ENCODE data around the gene ATP5F1D. TPM values are rescaled to one million over a fixed set of nuclear protein-coding genes. Genes with fewer than 3 reads are reported as not detected.

The ATP5F1D gene
- total and polyA plus RNA-seq, 2 of the 13 experiments (the other 11 are each of a cell fraction or from before 2014, with no cell fraction given), result 39.4 to 78.7 TPM

GRCh38 chr19:1240925-1241324, 626 bp upstream of the ATP5F1D start (continued):
- no peak for TF ChIP-seq TRIM24 (CRISPR knock-in tag; IDR thresholded peaks at IDR 0.05)
- TF ChIP-seq YY1 (IDR thresholded peaks at IDR 0.05; ENCODE audit: insufficient read depth, insufficient replicate concordance, low read depth, low read length), result no peak
- no peak for TF ChIP-seq NPAS2 (CRISPR knock-in tag; IDR thresholded peaks at IDR 0.05; ENCODE audit: borderline replicate concordance)
- 0 out of 2 replicates have a peak, but pooled peaks have one; percentile 8 for TF ChIP-seq ZBTB33 (CRISPR knock-in tag; IDR thresholded peaks at IDR 0.05)
- TF ChIP-seq ZNF343 (CRISPR knock-in tag; IDR thresholded peaks at IDR 0.05), result 0 out of 2 replicates have a peak, but pooled peaks have one; percentile 17
- TF ChIP-seq, protein P1, sequence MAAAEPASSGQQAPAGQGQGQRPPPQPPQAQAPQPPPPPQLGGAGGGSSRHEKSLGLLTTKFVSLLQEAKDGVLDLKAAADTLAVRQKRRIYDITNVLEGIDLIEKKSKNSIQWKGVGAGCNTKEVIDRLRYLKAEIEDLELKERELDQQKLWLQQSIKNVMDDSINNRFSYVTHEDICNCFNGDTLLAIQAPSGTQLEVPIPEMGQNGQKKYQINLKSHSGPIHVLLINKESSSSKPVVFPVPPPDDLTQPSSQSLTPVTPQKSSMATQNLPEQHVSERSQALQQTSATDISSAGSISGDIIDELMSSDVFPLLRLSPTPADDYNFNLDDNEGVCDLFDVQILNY (CRISPR knock-in tag; conservative IDR thresholded peaks at IDR 0.05), result no peak
- no peak for TF ChIP-seq IRF1 (CRISPR knock-in tag; IDR thresholded peaks at IDR 0.05; ENCODE audit: low read depth)
- no peak for TF ChIP-seq ZNF564 (CRISPR knock-in tag; IDR thresholded peaks at IDR 0.05)
- no peak for TF ChIP-seq MYNN (CRISPR knock-in tag; IDR thresholded peaks at IDR 0.05; ENCODE audit: low read depth)
- TF ChIP-seq, protein P2, sequence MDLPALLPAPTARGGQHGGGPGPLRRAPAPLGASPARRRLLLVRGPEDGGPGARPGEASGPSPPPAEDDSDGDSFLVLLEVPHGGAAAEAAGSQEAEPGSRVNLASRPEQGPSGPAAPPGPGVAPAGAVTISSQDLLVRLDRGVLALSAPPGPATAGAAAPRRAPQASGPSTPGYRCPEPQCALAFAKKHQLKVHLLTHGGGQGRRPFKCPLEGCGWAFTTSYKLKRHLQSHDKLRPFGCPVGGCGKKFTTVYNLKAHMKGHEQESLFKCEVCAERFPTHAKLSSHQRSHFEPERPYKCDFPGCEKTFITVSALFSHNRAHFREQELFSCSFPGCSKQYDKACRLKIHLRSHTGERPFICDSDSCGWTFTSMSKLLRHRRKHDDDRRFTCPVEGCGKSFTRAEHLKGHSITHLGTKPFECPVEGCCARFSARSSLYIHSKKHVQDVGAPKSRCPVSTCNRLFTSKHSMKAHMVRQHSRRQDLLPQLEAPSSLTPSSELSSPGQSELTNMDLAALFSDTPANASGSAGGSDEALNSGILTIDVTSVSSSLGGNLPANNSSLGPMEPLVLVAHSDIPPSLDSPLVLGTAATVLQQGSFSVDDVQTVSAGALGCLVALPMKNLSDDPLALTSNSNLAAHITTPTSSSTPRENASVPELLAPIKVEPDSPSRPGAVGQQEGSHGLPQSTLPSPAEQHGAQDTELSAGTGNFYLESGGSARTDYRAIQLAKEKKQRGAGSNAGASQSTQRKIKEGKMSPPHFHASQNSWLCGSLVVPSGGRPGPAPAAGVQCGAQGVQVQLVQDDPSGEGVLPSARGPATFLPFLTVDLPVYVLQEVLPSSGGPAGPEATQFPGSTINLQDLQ (CRISPR knock-in tag; IDR thresholded peaks at IDR 0.05), result no peak
- TF ChIP-seq EP300 (IDR thresholded peaks at IDR 0.05; ENCODE audit: low read depth in 2 of 2, low read length in 2 of 2), result no peak
- TF ChIP-seq EP300 (CRISPR knock-in tag; IDR thresholded peaks at IDR 0.05; ENCODE audit: borderline replicate concordance), result no peak
- TF ChIP-seq NR2F1 (CRISPR knock-in tag; IDR thresholded peaks at IDR 0.05), result no peak
- no peak for TF ChIP-seq ZNF124 (CRISPR knock-in tag; IDR thresholded peaks at IDR 0.05)
- no peak for TF ChIP-seq ISL2 (CRISPR knock-in tag; IDR thresholded peaks at IDR 0.05)
- no peak for TF ChIP-seq SRSF9 (IDR thresholded peaks at IDR 0.05; ENCODE audit: borderline replicate concordance, insufficient read depth, low read depth, low read length, poor library complexity, severe bottlenecking)
- no peak for TF ChIP-seq ZSCAN20 (CRISPR knock-in tag; IDR thresholded peaks at IDR 0.05; ENCODE audit: borderline replicate concordance)
- no peak for TF ChIP-seq ZNF891 (CRISPR knock-in tag; IDR thresholded peaks at IDR 0.05)
- no peak for TF ChIP-seq HOMEZ (CRISPR knock-in tag; IDR thresholded peaks at IDR 0.05; ENCODE audit: low read depth)
- TF ChIP-seq RARG (CRISPR knock-in tag; IDR thresholded peaks at IDR 0.05; ENCODE audit: low read depth), result no peak
- TF ChIP-seq FLYWCH1 (CRISPR knock-in tag; IDR thresholded peaks at IDR 0.05), result no peak
- no peak for TF ChIP-seq MAFK (conservative IDR thresholded peaks at IDR 0.05 in 1 of 2, IDR thresholded peaks at IDR 0.05 in 1 of 2; ENCODE audit: low read length in 2 of 2)
- TF ChIP-seq KDM2A (CRISPR knock-in tag; IDR thresholded peaks at IDR 0.05; ENCODE audit: borderline replicate concordance, low read depth), result no peak

Measured in HepG2 (cell line).